Measurements from ENCODE around the gene CYBA.
A peak's percentile ranks its signal among the peaks of the same experiment; 100 is the strongest.

Gene CYBA

GRCh38 chr16:88655733-88656281 is 5.0 kb upstream of the CYBA start:
- H3K36me3 ChIP-seq (ENCODE audit: low read depth) = peaks cover 82% of the 10 kb centered on the region
- no peak overlapping the region for H3K4me3 ChIP-seq (ENCODE audit: severe bottlenecking)
- TF ChIP-seq CTCF (IDR thresholded peaks at IDR 0.05; ENCODE audit: poor library complexity, severe bottlenecking) = no peak
- no peak overlapping the region for H3K27ac ChIP-seq (ENCODE audit: poor library complexity, severe bottlenecking)
- DNase-seq (ENCODE audit: low spot score) (peak; percentile 70), ATAC-seq (ENCODE audit: low read depth) (no peak)
- no peaks in the 10 kb centered on the region for H3K9me3 ChIP-seq (ENCODE audit: severe bottlenecking)
- H3K27me3 ChIP-seq (ENCODE audit: insufficient read depth, poor library complexity, severe bottlenecking) = no peaks in the 10 kb centered on the region
- H3K4me1 ChIP-seq (ENCODE audit: insufficient read depth, poor library complexity, severe bottlenecking) = no peaks in the 10 kb centered on the region

GRCh38 chr16:88655053-88655732 is 4.3 kb upstream of the CYBA start:
- Histone ChIP-seq H3K9me3 (ENCODE audit: severe bottlenecking) (no peaks in the 10 kb centered on the region), H3K4me3 (ENCODE audit: severe bottlenecking) (no peak overlapping the region), H3K27ac (ENCODE audit: poor library complexity, severe bottlenecking) (no peak overlapping the region), H3K27me3 (ENCODE audit: insufficient read depth, poor library complexity, severe bottlenecking) (no peaks in the 10 kb centered on the region), H3K36me3 (ENCODE audit: low read depth) (peaks cover 79% of the 10 kb centered on the region), H3K4me1 (ENCODE audit: insufficient read depth, poor library complexity, severe bottlenecking) (no peaks in the 10 kb centered on the region)
- TF ChIP-seq CTCF (IDR thresholded peaks at IDR 0.05; ENCODE audit: poor library complexity, severe bottlenecking) = no peak
- DNase-seq (ENCODE audit: low spot score) = peak; percentile 70
- no peak for ATAC-seq (ENCODE audit: low read depth)

- H3K36me3 ChIP-seq (ENCODE audit: low read depth) = peaks cover 75% of the 10 kb centered on the region
- no peak for TF ChIP-seq CTCF (IDR thresholded peaks at IDR 0.05; ENCODE audit: poor library complexity, severe bottlenecking)
- H3K4me1 ChIP-seq (ENCODE audit: insufficient read depth, poor library complexity, severe bottlenecking) = no peaks in the 10 kb centered on the region
Measured at GRCh38 chr16:88654363-88655052, 3.7 kb upstream of the CYBA start.

GRCh38 chr16:88653596-88654362 is 2.9 kb upstream of the CYBA start:
- DNase-seq (ENCODE audit: low spot score) (no peak), ATAC-seq (ENCODE audit: low read depth) (no peak)
- Histone ChIP-seq H3K9me3 (ENCODE audit: severe bottlenecking) (no peaks in the 10 kb centered on the region), H3K4me1 (ENCODE audit: insufficient read depth, poor library complexity, severe bottlenecking) (no peaks in the 10 kb centered on the region), H3K27ac (ENCODE audit: poor library complexity, severe bottlenecking) (no peak overlapping the region), H3K36me3 (ENCODE audit: low read depth) (peaks cover 68% of the 10 kb centered on the region), H3K4me3 (ENCODE audit: severe bottlenecking) (no peak overlapping the region), H3K27me3 (ENCODE audit: insufficient read depth, poor library complexity, severe bottlenecking) (no peaks in the 10 kb centered on the region)
- TF ChIP-seq CTCF (IDR thresholded peaks at IDR 0.05; ENCODE audit: poor library complexity, severe bottlenecking) = no peak

More at GRCh38 chr16:88654363-88655052, 3.7 kb upstream of the CYBA start:
- DNase-seq (ENCODE audit: low spot score) (no peak), ATAC-seq (ENCODE audit: low read depth) (no peak)
- Histone ChIP-seq H3K27ac (ENCODE audit: poor library complexity, severe bottlenecking) (no peak overlapping the region), H3K4me3 (ENCODE audit: severe bottlenecking) (no peak overlapping the region), H3K27me3 (ENCODE audit: insufficient read depth, poor library complexity, severe bottlenecking) (no peaks in the 10 kb centered on the region), H3K9me3 (ENCODE audit: severe bottlenecking) (no peaks in the 10 kb centered on the region)

Data from RWPE2 (cell line).